Measurements from ENCODE around the gene SOX5.
"Not testable (repeated sequence)": the region's sequence is repeated elsewhere in the genome, so short reads cannot be mapped to it uniquely, and the experiment has no call there.

SOX5 gene

DNA sequence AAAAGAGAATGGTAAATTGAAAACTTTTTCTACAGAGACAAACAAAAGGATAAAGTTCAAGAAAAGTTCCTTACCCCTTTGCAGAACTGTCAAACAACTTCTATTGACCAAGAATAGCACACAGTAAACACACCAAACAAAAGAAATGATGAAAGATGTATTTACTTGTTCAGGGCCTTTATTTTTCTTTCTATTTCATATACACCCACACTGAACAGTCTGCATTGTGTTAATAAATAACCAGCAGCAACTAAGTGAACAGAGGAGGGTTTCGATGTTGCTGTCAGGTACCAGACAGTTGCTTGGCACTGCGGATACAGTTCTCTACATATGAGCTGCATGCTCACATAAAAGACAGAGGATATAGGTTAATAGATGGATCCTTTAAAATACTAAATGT lies 122.1 kb downstream of the SOX5 start:
- DNase-seq, result no peak

DNA sequence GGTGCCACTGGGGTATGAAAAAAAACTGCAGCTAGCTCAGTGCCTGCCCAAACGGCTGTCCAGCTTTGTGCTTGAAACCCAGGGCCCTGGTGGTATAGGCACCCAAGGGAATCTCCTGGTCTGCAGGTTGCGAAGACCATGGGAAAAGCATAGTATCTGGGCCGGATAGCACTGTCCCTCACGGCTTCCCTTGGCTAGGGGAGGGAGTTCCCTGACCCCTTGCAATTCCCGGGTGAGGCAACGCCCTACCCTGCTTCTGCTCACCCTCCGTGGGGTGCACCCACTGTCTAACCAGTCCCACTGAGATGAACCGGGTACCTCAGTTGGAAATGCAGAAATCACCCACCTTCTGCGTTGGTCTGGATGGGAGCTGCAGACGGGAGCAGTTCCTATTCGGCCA lies 124.3 kb downstream of the SOX5 start:
- DNase-seq, result not testable (repeated sequence)

DNA sequence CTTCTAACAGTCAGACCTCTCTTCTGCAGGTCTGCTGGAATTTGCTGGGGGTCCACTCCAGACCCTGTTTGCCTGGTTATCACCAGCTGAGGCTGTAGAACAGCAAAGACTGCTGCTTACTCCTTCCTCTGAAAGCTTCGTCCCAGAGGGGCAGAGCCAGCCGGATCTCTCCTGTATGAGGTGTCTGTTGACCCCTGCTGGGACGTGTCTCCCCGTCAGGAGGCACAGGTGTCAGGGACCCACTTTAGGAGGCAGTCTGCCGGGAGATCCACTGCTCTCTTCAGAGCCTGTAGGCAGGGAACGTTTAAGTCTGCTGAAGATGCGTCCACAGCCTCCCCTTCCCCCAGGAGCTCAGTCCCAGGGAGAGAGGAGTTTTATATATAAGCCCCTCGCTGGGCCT lies 125.1 kb downstream of the SOX5 start:
- no peak for DNase-seq

DNA sequence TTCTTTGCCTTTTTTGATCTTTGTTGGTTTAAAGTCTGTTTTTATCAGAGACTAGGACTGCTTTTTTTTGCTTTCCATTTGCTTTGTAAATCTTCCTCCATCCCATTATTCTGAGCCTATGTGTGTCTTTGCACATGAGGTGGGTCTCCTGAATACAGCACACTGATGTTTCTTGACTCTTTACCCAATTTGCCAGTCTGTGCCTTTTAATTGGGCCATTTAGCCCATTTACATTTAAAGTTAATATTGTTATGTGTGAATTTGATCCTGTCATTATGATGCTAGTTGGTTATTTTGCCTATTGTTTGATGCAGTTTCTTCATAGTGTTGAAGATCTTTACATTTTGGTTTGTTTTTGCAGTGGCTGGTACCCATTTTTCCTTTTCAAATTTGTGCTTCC lies 126.6 kb downstream of the SOX5 start:
- not testable (repeated sequence) for DNase-seq

DNA sequence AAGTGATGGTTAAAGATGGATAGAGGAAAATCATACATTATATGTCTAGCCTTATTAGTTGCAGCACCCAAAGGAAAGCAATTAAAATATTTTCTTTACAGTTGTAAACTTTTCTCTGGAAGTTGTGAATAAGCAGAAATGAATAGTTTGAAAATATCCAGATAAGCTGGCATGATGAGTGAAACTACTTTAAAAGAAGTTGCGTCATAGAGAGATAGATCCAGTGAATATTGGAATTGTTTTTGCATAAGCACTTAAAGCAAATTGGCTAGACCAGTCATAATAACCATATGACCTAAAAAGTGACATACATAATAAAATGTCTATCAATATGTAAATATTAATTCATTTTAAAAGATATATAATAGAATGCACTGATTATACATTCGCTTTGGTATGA lies 132.1 kb downstream of the SOX5 start:
- DNase-seq, result no peak

DNA sequence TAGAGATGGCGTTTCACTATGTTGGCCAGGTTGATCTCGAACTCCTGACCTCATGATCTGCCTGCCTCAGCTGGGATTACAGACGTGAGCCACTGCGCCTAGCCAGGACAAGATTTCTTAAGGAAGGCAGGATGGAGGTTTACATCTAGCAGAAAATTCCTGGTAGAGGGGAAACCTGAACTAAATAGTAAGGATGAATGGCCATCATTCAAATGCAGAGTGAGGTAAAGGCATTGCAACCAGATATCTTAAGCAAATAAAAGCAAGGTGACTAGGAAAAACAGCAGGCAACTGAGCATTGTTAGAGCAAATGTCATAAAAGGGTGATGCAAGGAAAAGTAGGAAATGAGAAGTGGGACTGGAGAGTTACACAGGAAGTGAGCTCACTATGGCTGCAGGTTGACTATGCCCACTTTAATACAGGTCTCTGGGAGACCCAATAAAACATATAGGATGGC lies 133.0 kb downstream of the SOX5 start:
- peak; percentile 55 to 57 for DNase-seq

DNA sequence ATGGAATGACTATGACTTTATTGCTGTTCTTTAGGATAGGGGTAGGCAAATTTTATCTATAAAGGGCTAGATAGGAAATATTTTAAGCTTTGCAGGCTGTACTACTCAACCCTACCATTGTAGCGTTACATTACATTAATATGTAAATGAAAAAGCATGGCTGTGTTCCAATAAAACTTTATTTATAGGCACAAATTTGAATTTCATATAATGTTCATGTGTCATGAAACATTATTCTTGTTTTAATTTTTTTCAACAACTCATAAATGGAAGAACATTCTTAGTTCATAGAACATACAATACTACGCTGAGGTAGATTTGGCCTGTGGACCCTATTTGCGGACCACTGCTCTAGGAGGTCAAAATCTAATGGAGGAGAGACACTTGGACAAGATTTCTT lies 133.7 kb downstream of the SOX5 start:
- DNase-seq, result no peak

DNA sequence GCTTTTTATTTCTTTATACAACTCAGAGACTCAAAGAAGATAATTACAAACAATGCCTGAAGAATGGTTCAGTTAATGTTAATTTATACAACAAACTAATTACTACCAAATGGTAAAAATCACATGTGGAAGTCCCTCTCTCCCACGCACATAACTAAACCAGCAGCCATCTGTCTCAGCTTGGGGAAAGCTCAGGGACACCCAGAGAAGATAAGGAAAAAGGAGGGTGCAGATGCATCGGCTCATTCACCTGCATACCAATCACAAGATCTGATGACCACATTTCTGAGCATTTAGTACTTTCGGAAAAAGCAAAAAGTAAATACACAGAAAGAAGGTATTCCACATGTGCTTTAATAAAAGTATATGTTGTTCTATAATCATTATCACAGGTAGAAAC lies 136.3 kb downstream of the SOX5 start:
- no peak for DNase-seq

DNA sequence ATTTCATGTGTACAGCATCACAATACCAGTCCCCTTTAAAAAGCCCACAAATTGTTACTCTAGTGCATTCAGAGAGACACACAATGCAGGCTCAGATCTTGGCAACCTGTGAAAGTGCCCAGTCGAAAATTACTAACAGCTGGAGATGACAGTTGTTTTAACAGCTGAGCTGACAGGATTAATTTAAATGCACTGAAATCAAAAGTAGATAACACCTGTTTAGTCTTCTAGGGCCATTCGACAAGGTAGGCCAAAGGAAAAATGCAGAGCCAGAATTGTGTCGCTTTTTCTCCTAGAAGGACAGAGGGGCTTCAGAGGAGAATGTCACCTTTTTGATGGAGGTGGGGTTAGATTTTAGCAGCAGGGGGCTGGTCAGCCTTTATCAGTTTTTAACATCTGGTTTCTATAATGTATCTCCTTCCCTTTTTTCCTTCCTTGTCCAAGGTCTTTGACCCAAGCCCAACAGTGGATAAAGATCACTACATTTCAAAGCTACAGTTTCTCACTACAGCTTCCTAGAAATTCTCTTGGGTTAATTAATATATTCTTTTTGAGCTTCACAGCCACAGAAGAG lies 139.1 kb downstream of the SOX5 start:
- DNase-seq, result no peak

DNA sequence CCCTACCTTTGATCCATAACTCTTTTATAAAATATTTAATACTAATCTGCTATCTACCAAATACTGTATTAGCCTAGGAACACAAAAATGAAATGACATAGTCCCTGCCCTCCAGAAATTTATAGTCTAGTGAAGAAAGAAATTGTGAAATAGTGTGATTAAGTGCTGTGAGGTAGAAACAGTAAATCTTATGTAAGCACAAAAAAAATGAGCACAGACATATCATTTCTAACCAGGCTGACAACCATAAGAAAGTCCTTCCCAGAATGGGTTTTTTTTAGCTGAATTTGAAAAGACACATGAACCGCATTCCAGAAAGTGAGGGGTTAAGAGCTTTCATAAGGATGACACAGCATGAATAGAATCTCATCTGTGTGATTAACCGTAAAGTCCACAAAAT lies 145.9 kb downstream of the SOX5 start:
- DNase-seq, result no peak

DNA sequence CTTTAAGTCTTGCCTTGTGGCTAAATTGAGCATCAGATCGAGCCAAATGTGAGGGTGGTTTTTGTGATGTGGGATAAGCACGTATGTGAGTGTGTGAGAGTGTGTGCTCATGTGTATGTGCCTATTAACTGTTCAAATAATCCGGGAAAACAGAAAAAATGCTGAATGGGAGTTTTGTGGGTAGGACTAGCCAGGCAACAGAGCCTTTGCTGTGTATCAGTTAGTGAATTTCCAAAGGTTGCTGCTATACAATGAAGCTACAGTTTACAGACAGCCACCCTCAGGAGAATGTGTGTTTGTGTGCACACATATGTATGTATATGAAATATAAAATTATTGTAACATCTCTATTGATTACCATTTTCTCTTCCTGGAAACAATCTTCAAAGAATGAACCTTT lies 154.0 kb downstream of the SOX5 start:
- DNase-seq, result peak in 1 of 2 experiments; percentile 32

DNA sequence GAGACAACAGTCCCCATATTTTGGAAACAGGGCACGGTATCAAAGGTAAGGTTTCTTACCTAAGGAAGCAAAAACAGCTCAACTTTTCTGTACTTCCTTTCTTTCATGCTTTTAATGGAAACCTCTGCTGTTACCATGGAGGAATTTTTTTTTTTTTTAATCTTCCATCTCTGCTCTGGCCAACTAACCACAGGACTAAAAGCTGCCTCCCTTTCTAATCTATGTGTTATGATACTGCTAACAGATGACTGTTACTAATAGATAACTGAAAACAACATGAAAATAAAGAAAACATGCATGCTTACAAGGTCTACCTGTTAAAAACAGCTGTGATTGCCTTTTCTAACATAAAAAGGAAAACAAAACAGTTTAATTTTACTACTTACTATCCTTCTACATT lies 168.4 kb downstream of the SOX5 start:
- DNase-seq, result no peak

DNA sequence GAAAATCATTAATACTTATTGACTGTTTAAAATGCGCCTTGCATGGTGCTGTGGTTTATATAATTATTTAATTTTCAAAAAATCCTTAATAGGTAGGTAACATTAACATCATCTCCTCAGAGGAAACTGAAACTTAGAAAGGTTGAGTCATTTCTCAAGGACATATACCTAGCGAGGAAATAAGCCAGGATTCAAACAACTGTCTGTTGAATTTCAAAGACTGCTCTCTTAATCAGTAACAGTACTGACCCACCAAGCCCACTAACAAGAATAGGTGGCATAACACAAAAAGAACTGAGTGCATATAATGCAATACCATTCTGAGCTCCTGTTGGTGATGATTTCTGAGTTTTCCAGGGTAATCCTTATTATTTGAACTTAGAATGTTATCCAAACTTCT lies 174.3 kb downstream of the SOX5 start:
- no peak for DNase-seq

DNA sequence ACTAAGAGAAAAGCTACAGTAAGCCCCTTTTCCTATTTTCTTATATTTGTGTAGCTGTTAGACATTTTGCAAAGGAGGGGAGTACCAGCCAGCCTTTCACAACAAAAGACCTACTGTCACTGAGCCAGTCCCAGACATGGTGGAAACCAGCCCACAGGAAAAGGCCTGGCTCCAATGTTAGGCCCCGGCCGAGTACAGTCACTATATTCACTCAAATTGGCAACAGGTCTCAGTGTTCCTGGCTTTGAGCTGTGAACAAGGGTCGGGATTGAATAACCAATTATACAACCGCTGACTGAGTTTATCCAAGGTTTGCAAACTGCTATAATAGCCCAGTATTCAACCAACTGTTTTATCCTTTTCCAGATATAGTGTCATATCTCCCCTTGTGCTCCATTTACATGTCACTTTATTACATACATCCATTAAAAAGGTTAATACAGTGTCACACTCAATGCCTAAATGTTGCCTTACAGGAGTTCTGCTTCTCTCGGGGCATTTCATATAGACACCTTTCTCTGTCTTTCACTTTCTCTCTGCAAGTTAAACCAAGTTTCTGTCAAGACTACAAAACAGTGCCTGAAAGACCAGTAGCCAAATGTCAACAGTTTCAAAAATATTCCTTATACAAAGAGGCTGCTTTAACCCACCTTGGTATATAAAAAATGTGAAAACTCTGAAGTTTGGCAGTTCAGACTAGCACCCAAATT lies 178.1 kb downstream of the SOX5 start:
- no peak for DNase-seq

DNA sequence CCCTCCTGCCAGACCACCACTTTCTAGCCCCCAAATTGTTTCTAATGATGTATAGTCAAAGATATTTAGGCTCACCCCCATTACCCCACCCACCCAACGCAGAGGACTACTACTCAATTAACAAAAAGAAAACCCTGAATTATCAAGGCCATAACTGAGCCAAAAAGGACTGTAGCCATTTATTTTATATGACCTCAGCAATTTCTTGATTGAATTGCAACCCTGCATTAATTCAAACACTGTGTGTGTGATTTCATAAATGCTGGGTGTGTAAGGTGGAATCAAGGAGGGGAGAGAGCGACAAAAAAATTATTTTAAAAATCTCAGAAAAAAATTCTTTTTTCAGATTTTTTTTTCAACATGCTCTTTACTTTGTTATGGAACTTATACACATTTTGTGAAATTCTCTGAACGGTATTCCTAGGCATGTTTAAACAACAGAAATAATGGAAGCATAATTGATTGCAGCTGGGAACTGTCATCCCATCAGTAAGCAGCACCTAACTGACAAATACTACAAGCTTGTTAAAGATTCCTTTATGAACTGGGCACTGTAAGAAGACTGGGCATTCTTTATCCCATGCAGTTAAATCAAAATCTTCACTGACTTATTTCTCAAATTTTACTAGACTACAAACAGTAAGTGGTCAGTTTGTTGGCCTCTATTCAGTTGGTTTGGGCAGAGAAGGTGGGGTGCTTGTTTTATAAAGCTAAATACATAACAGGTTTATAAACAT lies 179.1 kb downstream of the SOX5 start:
- no peak for DNase-seq

DNA sequence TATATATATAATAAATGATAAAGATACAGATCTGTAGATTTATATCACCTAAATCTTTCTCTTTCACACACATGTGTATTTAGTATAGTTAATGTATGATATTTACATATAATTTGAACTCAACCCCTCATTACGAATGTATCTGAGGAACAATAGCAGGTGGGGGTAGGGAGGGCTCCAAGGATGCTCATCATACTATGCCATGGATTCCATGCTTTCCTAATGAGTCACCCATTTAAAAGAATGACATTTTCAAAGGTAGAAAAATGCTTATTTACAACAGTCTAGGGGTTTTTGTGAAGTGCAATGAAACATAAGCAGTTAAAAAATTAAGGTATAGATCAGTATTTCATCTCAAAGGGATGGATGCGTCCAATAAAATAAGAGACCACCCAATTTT lies 181.6 kb downstream of the SOX5 start:
- no peak for DNase-seq

DNA sequence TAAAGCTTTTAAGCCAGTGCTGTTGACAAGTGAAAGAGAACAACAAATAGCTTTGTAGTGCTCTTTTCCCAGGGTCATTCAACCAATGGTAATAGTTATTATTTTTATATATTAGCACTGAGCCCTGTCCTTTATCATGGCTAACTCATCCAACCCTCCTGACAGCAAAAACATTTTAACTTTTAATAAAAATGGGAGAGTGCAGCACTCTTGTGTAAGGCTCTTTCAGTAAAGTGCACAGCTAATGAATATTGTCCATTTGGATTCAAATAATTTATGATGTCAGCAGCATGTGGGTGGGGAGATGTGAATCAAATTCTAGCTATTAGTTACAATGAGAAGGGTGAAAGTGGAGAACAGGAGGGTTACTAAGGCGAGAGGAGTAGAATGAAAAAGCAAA lies 185.7 kb downstream of the SOX5 start:
- no peak for DNase-seq

DNA sequence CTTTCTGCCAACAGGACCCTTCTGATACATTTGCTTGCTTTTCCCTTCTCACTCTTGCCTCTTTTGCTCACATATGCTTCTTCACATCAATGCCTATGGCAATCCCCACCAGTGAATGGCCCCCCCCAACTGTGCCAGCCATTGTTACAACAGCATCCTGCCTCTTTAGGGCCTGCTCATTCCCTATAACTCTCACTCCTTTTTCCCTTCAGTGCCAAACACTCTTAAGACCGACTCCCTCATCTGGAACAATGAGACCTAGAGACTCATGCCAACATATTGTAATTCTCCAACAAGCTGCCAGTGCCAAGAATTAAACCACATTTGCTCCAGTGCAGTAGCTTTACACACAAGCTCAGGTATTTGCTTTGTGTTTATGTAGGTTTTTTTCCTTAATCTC lies 189.0 kb downstream of the SOX5 start:
- no peak for DNase-seq

DNA sequence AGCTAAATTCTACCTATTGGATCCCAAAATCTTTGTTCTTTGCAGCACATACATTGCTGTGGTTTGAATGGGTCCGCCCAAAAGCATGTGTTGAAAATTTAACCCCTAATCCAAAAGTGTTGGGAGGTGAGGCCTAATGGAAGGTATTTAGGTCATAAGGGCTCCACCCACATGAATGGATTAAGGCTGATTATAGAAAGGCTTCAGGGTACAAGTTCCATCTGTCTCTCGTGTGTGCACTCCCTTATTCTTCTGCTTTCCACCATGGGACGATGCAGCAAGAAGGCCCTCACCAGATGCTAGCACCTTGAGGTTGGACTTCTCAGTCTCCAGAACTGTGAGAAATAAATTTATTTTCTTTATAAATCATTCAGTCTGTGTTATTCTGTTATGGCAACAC lies 190.9 kb downstream of the SOX5 start:
- DNase-seq, result no peak

DNA sequence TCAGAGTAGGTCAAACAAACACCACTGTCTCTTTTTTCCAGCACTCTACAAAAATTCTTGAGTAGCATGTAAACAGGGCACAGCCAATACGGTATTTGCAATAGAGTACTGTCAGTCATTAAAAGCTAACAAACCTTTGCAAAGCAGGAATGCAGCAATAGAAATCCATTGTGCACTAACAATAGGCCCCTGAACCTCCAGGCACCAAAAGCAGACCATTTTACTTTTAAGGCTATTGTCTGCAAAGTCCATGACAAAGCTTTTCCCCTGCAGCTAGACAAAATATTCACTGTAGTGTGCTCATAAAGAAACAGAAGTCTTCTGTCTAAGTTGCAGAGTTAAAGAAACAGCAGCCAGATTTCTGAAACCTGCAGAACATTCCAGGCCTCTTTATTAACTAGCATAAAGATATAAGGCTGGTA lies 191.9 kb downstream of the SOX5 start:
- DNase-seq, result no peak

DNA sequence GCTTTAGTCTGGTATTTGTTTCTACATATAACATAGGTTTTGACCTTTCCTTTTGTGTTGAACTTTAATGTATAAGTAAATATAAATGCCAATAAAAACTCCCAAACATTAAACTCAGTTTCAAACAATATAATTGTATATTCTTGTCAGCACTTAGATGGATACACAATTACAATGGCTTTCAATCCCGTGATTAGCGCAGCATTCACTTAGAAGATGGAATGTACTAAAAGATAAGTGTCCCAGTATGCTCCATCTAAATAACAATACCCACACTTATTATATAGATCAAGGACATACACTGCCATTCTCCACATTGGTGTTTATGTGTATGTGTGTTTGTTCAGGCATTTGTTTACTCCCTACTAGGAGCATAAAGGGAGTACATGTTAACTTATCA lies 193.1 kb downstream of the SOX5 start:
- no peak for DNase-seq

DNA sequence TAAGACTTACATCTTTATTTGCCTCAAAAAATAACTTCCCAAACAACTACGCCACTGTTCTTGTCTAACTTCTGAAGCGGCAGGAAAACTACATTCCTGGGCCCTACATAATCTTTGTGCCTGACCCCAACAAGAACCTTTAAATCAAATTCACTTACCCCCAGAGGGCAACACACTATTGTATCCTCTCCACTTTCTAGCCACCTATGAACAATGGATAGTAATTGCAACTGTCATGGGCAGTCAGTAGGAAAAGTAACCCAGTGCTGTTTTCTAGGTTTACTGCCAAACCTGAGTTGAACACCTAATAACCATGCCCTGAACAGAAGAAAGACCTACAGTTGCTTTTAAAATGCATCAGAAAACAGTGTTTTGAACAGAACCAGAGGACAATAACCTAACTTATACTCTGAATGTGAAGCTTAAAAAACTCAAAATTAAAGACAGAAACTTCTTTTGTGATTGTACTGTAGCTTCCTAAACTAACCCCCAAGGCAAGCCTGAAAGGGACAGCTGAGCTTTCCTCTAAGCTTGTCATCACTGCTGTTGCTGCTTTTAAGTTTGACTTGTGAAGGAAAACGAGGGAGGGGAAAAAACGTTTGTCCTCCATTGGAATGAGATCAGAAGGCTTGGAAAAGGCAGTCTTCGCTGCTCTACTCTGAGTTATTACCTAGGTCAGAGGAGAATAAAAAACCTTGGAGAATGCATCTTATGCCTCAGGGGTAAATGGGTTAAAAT lies 195.7 kb downstream of the SOX5 start:
- DNase-seq, result no peak

DNA sequence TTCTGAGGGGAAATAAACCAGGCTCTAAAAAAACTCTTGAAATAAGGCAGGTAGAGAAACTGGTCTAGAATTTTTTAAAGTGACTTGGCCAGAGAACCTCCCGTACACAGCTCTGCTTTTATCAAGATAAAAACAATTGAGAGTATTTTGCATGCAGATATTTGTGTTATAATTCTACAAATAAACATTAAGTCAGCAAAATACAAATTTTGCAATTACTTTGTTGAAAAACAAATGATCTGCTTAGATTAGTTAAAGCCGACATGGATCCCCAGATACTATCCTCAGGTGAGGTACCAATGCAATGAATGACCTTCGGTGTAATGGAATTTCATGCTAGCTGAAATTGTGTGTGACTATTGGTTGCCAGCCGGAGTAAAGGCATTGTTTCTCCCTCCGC lies 197.2 kb downstream of the SOX5 start:
- DNase-seq, result no peak

DNA sequence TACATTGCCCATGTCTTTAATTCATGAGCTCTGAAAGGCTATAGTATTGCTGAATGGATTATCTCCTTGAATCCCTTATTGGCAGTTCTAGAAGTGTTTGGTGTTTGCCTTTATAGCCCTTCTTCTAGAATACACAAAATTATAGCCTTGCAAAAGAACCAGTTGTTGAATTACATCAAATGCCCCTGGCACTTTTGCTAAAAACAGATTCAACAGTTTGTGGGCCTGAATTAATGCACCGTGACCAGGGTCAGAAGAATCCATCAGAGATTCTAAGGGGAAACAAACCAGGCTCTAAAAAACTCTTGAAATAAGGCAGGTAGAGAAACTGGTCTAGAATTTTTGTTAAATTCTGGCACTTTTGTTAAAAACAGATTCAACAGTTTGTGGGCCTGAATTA lies 197.8 kb downstream of the SOX5 start:
- no peak for DNase-seq
